Right cardiac atrium (tissue), 5 donors: ENCODE measurements around the gene ARID3A. TPM values are rescaled to one million over a fixed set of nuclear protein-coding genes. Genes with fewer than 3 reads are reported as not detected.
A peak's percentile ranks its signal among the peaks of the same experiment; 100 is the strongest.

Experiments
- ATAC-seq, 2 donors: fragments of 200-7000 bp; cut with Tn5 transposase; one replicate each; pipeline versions ENCODE4 v1.8.0 to v1.9.1; 2020; ENCODE audit warnings: moderate library complexity in 2 of 2, mild to moderate bottlenecking in 1 of 2
- DNase-seq, 3 donors: peaks; one replicate each; pipeline ENCODE4 v3.0.0-alpha.2; 2020
- H3K27ac ChIP-seq: one replicate; pipeline ENCODE4 v1.5.1; 2013; ENCODE audit warnings: mild to moderate bottlenecking, low read length, control low read depth, moderate library complexity
- H3K27me3 ChIP-seq: one replicate; pipeline ENCODE4 v1.6.1; 2013; ENCODE audit not compliant: control insufficient read depth, insufficient read depth
- H3K4me1 ChIP-seq: one replicate; pipeline ENCODE4 v1.6.1; 2013; ENCODE audit warnings: low read length; ENCODE audit not compliant: control insufficient read depth, insufficient read depth
- H3K4me3 ChIP-seq: one replicate; pipeline ENCODE4 v1.5.1; 2013; ENCODE audit warnings: low read length, control low read depth
- H3K9me3 ChIP-seq: one replicate; pipeline ENCODE4 v1.6.1; 2013; ENCODE audit warnings: low read length; ENCODE audit not compliant: control insufficient read depth
- WGBS: extraction: QIAGEN DNeasy Blood & Tissue Kit; methylation state at CpG from one replicate; pipeline ENCODE4 v1.1.7; 2013; 5-methylcytosine and 5-hydroxymethylcytosine counted together
- intact Hi-C, 4 donors: fragments of 100-400 bp; cut with DNase I; formaldehyde crosslinking; loops; one replicate each; pipeline versions ENCODE4 v1.11.0 to v1.14.0; 2022 to 2023
- polyA plus RNA-seq: library from polyadenylated mRNA; stranded (reverse); fragments of 200-250 nt; gene quantifications from one replicate; pipeline ENCODE4 v1.2.3, GENCODE V29; 2013
- total RNA-seq, 4 donors: library from RNA; stranded (reverse); fragmentation: NEBNext Ultra II Directional; extraction: Animal tissue kit (Norgen Biotek cat#: 25700); gene quantifications; one replicate each; pipeline ENCODE4 v1.2.1, GENCODE V29; 2021
- donor health status: healthy with polysubstance abuse.
- donor health status: DM: no; HTN: yes; CAD: no.
- donor health status: DM: no; HTN: no; CAD: no.
- donor health status: DM: no; HTN: yes; CAD: no; lungs with severe emphysema.
- donor health status: DM: yes; HTN: yes; CAD: no.

ARID3A gene
- total and polyA plus RNA-seq, 5 donors: 3.3 to 6.2 (median 5.1) TPM

- H3K27ac ChIP-seq: no peak overlapping the region
- H3K27me3 ChIP-seq: no peaks in the 10 kb centered on the region
- ATAC-seq (peak in 1 of 2 donors; percentile 62), DNase-seq (peak; percentile 64 to 82 (median 71))
- WGBS: 56% methylated on average over 27 of the region's 27 CpGs
- intact Hi-C loops: no loop called here
- no peaks in the 10 kb centered on the region for H3K4me1 ChIP-seq
- no peaks in the 10 kb centered on the region for H3K9me3 ChIP-seq
- H3K4me3 ChIP-seq: no peak overlapping the region
These were observed 18.3 kb downstream of the ARID3A start for GRCh38 chr19:944171-944567.

GRCh38 chr19:944663-945241, 18.9 kb downstream of the ARID3A start:
- no peak overlapping the region for H3K27ac ChIP-seq
- H3K4me3 ChIP-seq: no peak overlapping the region
- ATAC-seq: no peak
- H3K9me3 ChIP-seq: no peaks in the 10 kb centered on the region
- peak in 1 of 3 donors; percentile 61 for DNase-seq
- 72% methylated on average over 22 of the region's 22 CpGs for WGBS
- H3K4me1 ChIP-seq: no peaks in the 10 kb centered on the region
- H3K27me3 ChIP-seq: no peaks in the 10 kb centered on the region
- intact Hi-C loops: no loop called here

GRCh38 chr19:945401-946252, 19.8 kb downstream of the ARID3A start:
- no peaks in the 10 kb centered on the region for H3K4me1 ChIP-seq
- no peaks in the 10 kb centered on the region for H3K27me3 ChIP-seq
- H3K27ac ChIP-seq: no peak overlapping the region
- intact Hi-C loops: no loop called here
- no peak overlapping the region for H3K4me3 ChIP-seq
- H3K9me3 ChIP-seq: no peaks in the 10 kb centered on the region
- DNase-seq (peak in 1 of 3 donors; percentile 57), ATAC-seq (no peak)
- 87% methylated on average over 37 of the region's 37 CpGs for WGBS

DNA sequence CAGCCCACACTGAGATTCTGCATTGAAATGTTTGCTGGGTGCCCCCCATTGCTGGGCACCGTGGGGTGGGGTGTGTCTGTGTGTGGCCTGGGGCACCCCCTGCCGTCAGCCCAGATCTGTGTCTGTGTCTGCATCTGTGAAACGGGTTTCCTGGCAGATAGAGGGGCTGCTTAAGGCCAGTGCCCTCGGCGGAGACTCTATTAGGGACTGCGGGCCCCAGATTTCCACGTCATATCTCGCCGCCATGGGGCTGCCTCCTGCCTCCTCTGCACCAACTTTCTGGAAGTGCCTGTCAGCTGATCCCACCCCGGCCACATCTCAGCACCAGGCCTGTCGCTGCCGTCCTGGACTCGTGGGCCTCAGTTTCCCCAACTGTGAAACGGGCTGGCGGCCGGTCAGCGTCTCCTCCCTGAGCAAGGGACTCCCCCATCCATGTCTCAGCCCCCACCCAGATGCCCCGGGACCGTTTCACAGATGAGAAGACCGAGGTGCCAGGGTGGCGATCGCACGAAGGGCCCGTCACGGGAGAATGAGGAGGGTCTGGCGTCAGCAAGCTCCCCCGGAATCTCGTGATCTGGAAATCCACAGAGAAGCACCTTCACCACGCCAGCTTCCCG, 21.4 kb downstream of the ARID3A start:
- ATAC-seq (no peak), DNase-seq (no peak)
- no peaks in the 10 kb centered on the region for H3K27me3 ChIP-seq
- WGBS: 87% methylated on average over 30 of the region's 30 CpGs
- H3K9me3 ChIP-seq: no peaks in the 10 kb centered on the region
- no peak overlapping the region for H3K27ac ChIP-seq
- no peaks in the 10 kb centered on the region for H3K4me1 ChIP-seq
- intact Hi-C loops: no loop called here
- no peak overlapping the region for H3K4me3 ChIP-seq

- no peaks in the 10 kb centered on the region for H3K9me3 ChIP-seq
- 82% methylated on average over 47 of the region's 47 CpGs for WGBS
- DNase-seq (peak; percentile 57 to 87 (median 79)), ATAC-seq (peak; percentile 25 to 50)
- H3K27ac ChIP-seq: no peak overlapping the region
- H3K27me3 ChIP-seq: no peaks in the 10 kb centered on the region
- H3K4me1 ChIP-seq: no peaks in the 10 kb centered on the region
- H3K4me3 ChIP-seq: no peak overlapping the region
- intact Hi-C loops: no loop called here
These were observed 22.1 kb downstream of the ARID3A start for GRCh38 chr19:947707-948539.

DNA sequence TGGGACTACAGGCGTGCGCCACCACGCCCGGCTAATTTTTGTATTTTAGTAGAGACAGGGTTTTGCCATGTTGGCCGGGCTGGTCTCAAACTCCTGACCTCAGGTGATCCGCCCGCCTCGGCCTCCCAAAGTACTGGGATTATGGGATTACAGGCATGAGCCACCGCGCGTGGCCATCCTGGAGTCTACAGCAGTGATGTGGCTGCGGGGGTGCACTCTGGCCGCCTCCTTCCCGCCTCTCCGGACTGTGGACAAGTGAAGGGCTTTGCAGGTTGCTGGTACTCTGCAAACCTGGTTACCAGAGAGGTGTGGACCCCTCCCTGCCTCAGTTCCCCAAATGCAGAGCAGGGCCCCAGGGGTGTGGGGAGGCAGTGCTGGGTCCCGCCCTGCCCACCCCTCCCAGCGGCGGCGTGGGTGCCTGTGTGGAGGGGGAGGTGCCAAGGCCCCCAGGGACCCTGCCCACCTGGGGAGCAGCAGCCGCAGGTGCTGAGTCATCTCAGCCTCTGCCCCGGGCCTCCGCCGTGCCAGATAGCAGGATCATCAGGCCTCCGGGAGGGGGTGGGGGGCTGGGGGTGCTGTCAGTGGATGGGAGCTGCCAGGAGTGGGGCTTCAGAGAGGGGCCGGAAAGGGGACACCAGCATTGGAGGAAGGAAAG, 23.1 kb downstream of the ARID3A start:
- ATAC-seq (no peak), DNase-seq (no peak)
- Histone ChIP-seq H3K27ac (no peak overlapping the region), H3K4me1 (no peaks in the 10 kb centered on the region), H3K27me3 (no peaks in the 10 kb centered on the region), H3K4me3 (no peak overlapping the region), H3K9me3 (no peaks in the 10 kb centered on the region)
- WGBS: 90% methylated on average over 25 of the region's 25 CpGs
- intact Hi-C loops: no loop called here

DNA sequence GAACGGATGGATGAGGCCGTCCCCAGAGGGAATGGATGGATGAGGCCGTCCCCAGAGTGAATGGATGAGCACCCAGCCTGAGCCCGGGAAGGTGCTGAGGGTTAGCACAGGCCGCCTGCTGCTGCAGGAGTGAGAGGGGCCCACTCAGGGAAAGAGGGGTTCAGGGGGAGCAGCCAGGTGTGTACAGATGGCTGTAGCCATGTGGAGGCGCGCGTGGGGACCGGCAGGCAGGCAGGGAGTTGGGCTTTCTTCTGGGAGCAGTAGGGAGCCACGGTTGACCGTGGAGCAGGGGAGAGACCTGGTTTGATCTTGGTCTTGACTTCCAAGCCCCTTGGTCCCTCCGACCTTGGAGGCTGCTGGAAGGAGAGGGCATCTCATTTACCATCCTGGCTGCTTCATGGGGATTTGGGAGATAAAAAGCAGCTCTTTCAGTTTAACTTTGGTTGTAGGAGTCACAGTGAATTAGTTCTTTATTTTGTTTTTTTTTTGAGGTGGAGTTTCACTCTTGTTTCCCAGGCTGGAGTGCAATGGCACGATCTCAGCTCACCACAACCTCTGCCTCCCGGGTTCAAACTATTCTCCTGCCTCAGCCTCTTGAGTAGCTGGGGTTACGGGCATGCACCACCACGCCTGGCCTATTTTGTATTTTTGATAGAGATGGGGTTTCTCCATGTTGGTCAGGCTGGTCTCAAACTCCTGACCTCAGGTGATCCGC, 24.7 kb downstream of the ARID3A start:
- ATAC-seq: no peak
- H3K9me3 ChIP-seq: no peaks in the 10 kb centered on the region
- no peak overlapping the region for H3K4me3 ChIP-seq
- no peaks in the 10 kb centered on the region for H3K27me3 ChIP-seq
- no peak overlapping the region for H3K27ac ChIP-seq
- intact Hi-C loops: no loop called here
- no peaks in the 10 kb centered on the region for H3K4me1 ChIP-seq
- 89% methylated on average over 17 of the region's 17 CpGs for WGBS
- no peak for DNase-seq

DNA sequence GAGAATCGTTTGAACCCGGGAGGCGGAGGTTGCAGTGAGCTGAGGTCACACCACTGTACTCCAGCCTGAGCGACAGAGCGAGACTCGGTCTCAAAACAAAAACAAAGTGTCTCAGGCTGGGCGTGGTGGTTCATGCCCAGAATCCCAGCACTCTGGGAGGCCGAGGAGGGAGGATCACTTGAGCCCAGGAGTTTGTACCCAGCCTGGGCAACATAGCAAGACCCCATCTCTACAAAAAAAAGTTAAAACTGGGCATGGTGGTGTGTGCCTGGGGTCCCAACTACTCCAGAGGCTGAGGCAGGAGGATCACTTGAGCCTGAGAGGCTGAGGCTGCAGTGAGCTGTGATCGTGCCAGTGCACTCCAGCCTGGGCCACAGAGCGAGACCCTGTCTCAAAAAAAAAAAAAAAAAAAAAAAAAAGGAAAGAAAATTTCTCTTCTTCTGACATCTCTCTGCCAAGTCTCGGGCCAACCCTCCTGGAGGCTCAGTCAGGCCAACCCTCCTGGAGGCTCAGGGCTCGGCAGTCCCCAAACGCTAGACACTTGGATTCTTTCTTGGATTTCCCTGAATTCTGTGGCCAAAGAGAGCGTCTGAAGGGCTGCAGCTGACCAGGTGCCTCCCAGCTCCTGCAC, 26.3 kb downstream of the ARID3A start:
- intact Hi-C loops: no loop called here
- Histone ChIP-seq H3K4me3 (no peak overlapping the region), H3K9me3 (no peaks in the 10 kb centered on the region), H3K27ac (no peak overlapping the region), H3K27me3 (no peaks in the 10 kb centered on the region), H3K4me1 (no peaks in the 10 kb centered on the region)
- ATAC-seq (no peak), DNase-seq (no peak)
- 88% methylated on average over 14 of the region's 14 CpGs for WGBS

GRCh38 chr19:952680-953444, 27.0 kb downstream of the ARID3A start:
- no peak overlapping the region for H3K27ac ChIP-seq
- no peak for DNase-seq
- no peak overlapping the region for H3K4me3 ChIP-seq
- no peaks in the 10 kb centered on the region for H3K9me3 ChIP-seq
- intact Hi-C loops: no loop called here
- no peak for ATAC-seq
- H3K4me1 ChIP-seq: no peaks in the 10 kb centered on the region
- H3K27me3 ChIP-seq: no peaks in the 10 kb centered on the region
- WGBS: 44% methylated on average over 21 of the region's 21 CpGs
